Measurements from ENCODE around the gene ZNF684. TPM values are rescaled to one million over a fixed set of nuclear protein-coding genes. Genes with fewer than 3 reads are reported as not detected.
A peak's percentile ranks its signal among the peaks of the same experiment; 100 is the strongest.

ZNF684 gene
- total and polyA plus RNA-seq, 2 experiments from 2014 or later, result 7.4 to 8.2 TPM

DNA sequence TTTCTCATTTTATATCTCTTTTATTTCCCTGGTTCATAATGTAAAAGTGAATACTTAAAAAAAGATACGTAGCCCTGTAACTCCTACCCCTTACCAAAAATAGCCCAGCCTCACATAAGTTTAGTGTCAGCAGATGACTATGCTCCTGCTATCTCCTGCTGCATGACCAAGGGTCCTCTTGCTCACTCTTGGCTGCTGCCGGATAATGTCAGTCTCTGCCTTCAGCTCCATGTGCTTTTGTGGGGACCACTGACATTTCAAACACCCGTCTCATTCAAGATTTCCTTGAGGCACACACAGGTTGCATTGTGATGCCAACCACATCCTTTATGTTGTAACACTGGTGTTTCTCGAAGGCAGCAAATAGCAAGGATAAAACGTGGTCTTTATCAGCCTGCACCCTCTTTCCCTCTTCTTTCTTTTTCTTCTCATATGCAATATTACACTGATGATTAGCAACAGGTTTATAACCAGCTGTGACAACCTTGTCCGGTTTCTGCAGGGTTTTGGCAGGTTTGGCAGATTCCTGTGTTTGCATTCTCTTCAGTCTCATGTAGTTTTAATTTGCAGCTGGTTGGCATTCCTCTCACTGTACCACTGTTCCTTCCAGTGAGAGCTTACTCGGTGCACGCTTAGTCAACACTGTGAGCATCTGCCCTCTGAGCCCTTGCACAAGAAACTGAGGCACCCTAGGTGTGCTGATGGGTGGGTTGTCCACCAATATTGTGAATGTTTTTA is 62.2 kb downstream of the ZNF684 start:
- TF ChIP-seq, protein P1, sequence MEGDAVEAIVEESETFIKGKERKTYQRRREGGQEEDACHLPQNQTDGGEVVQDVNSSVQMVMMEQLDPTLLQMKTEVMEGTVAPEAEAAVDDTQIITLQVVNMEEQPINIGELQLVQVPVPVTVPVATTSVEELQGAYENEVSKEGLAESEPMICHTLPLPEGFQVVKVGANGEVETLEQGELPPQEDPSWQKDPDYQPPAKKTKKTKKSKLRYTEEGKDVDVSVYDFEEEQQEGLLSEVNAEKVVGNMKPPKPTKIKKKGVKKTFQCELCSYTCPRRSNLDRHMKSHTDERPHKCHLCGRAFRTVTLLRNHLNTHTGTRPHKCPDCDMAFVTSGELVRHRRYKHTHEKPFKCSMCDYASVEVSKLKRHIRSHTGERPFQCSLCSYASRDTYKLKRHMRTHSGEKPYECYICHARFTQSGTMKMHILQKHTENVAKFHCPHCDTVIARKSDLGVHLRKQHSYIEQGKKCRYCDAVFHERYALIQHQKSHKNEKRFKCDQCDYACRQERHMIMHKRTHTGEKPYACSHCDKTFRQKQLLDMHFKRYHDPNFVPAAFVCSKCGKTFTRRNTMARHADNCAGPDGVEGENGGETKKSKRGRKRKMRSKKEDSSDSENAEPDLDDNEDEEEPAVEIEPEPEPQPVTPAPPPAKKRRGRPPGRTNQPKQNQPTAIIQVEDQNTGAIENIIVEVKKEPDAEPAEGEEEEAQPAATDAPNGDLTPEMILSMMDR (IDR thresholded peaks at IDR 0.05; ENCODE audit: low read depth, low read length), result no peak
- H3K27ac ChIP-seq, result no peak overlapping the region
- no peaks in the 10 kb centered on the region for H3K36me3 ChIP-seq
- H3K27me3 ChIP-seq, result peaks cover 51% of the 10 kb centered on the region
- peaks cover 4% of the 10 kb centered on the region for H3K4me1 ChIP-seq (ENCODE audit: low read depth)
- H3K4me3 ChIP-seq, result no peak overlapping the region
- H3K9me3 ChIP-seq (ENCODE audit: low read depth), result no peaks in the 10 kb centered on the region
- DNase-seq (ENCODE audit: low read depth in 1 of 2, low spot score in 1 of 2), result peak in 1 of 2 donors; percentile 14

DNA sequence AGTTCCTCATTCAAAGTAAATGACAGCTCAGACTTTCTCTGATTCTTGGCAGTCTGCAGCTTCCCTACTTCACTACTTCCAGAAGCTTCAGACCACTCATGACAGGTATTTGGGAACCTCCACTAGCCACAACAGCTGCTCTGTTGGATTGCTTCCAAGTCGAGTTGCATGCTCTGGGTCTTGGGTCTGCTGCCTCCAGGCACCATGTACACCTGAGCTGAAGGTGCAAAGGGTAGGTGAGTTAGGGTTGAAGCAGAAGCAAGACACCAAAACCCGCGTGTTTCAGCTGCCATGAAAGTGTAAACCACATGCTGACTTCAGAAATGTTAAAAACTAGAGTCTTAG is 62.7 kb downstream of the ZNF684 start:
- no peaks in the 10 kb centered on the region for H3K36me3 ChIP-seq
- H3K27ac ChIP-seq, result no peak overlapping the region
- H3K4me1 ChIP-seq (ENCODE audit: low read depth), result peaks cover 4% of the 10 kb centered on the region
- TF ChIP-seq, protein P1 (IDR thresholded peaks at IDR 0.05; ENCODE audit: low read depth, low read length), result no peak
- no peak overlapping the region for H3K4me3 ChIP-seq
- peaks cover 45% of the 10 kb centered on the region for H3K27me3 ChIP-seq
- DNase-seq (ENCODE audit: low read depth in 1 of 2, low spot score in 1 of 2), result no peak
- no peaks in the 10 kb centered on the region for H3K9me3 ChIP-seq (ENCODE audit: low read depth)

DNA sequence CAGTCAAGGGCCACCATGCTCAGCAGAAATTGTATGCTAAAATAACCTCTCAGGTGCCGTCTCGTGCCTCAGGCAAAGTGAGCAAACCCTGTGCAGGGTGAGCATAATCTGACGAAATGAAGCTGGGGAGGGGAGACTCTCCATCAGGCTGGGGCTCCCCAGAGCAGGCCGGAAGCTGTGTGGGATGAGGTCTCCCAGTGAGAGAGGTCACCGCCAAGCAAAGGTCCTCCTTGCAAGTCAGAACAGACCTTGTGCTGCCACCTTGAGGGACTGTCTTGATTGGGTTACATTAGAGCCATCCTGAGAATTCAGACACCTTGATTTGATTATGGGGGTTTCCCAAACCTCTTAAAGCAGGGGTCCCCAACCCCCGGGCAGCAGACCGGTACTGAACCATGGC is 64.2 kb downstream of the ZNF684 start:
- DNase-seq (ENCODE audit: low read depth in 1 of 2, low spot score in 1 of 2), result no peak
- Histone ChIP-seq H3K9me3 (ENCODE audit: low read depth) (no peaks in the 10 kb centered on the region), H3K27me3 (peaks cover 39% of the 10 kb centered on the region), H3K36me3 (no peaks in the 10 kb centered on the region), H3K4me3 (no peak overlapping the region), H3K4me1 (ENCODE audit: low read depth) (peaks cover 4% of the 10 kb centered on the region), H3K27ac (no peak overlapping the region)
- TF ChIP-seq, protein P1 (IDR thresholded peaks at IDR 0.05; ENCODE audit: low read depth, low read length), result no peak

Other genes with a start within 250 kb of the ZNF684 start
- gene COL9A2, start 214.4 kb upstream of the ZNF684 start, total RNA-seq, result 2.9 and 3.4 TPM in 2 replicates
- 5.9 and 7.2 TPM in 2 replicates for gene COL9A2, start 214.4 kb upstream of the ZNF684 start, polyA plus RNA-seq
- gene SMAP2, start 157.9 kb upstream of the ZNF684 start, total RNA-seq, result 16.2 and 16.7 TPM in 2 replicates
- 23.3 and 29.5 TPM in 2 replicates for gene SMAP2, start 157.9 kb upstream of the ZNF684 start, polyA plus RNA-seq
- gene ZFP69B, start 81.2 kb upstream of the ZNF684 start, total RNA-seq, result 2.3 and 2.7 TPM in 2 replicates
- 3.2 and 3.7 TPM in 2 replicates for gene ZFP69B, start 81.2 kb upstream of the ZNF684 start, polyA plus RNA-seq
- gene ZFP69, start 54.3 kb upstream of the ZNF684 start, total RNA-seq, result 2.9 and 4.9 TPM in 2 replicates
- 3.2 and 7.2 TPM in 2 replicates for gene ZFP69, start 54.3 kb upstream of the ZNF684 start, polyA plus RNA-seq
- gene EXO5, start 22.9 kb upstream of the ZNF684 start, total RNA-seq, result 6.3 and 6.6 TPM in 2 replicates
- gene EXO5, start 22.9 kb upstream of the ZNF684 start, polyA plus RNA-seq, result 6.1 and 8.9 TPM in 2 replicates
- gene RIMS3, start 134.0 kb downstream of the ZNF684 start, total RNA-seq, result 33.0 and 39.3 TPM in 2 replicates
- gene RIMS3, start 134.0 kb downstream of the ZNF684 start, polyA plus RNA-seq, result 29.1 and 29.7 TPM in 2 replicates
- 124 and 130 TPM in 2 replicates for gene NFYC, start 160.1 kb downstream of the ZNF684 start, total RNA-seq
- 143 and 149 TPM in 2 replicates for gene NFYC, start 160.1 kb downstream of the ZNF684 start, polyA plus RNA-seq

Data from cardiac muscle cell (in vitro differentiated cells and primary cell).